HepG2 (cell line): ENCODE measurements around the gene ECHS1.

Experiments used
- STAT5B ChIP-seq: sonication (generic); formaldehyde crosslinking; IDR thresholded peaks from 2 replicates; pipeline ENCODE4 v1.4.0; 2020; ENCODE audit warnings: missing genetic modification reagents
- TEAD3 ChIP-seq: optimal IDR thresholded peaks from 2 replicates; pipeline ENCODE3; 2016; ENCODE audit warnings: borderline replicate concordance
- TF ChIP-seq, protein P1 (sequence below): sonication (generic); formaldehyde crosslinking; IDR thresholded peaks from 2 replicates; pipeline ENCODE4 v1.4.0; 2020; ENCODE audit warnings: missing genetic modification reagents, mild to moderate bottlenecking, borderline replicate concordance
- TF ChIP-seq, protein P2 (sequence below): sonication (generic); formaldehyde crosslinking; IDR thresholded peaks from 2 replicates; pipeline ENCODE4 v1.5.0; 2020; ENCODE audit warnings: mild to moderate bottlenecking, missing genetic modification reagents, moderate library complexity
- TF ChIP-seq, protein P3 (sequence below): sonication (generic); formaldehyde crosslinking; conservative IDR thresholded peaks from 2 replicates; pipeline ENCODE4 v1.5.0; 2020; ENCODE audit warnings: missing genetic modification reagents

DNA sequence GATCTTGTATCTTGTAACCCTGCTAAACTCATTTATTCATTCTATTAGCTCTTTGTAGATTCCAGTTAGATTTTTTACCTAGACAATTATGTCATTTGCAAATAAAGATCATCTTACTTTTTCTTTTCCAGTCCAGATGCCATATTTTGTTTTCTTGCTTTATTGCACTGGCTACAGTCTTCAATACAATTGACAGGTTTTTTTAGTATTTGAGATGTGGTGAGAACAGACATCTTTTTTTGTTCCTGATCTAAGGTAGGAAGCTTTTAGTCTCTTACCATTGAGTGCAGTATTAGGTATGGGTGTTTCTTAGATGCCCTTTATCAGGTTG is 39.2 kb upstream of the ECHS1 start:
- TF ChIP-seq STAT5B (CRISPR knock-in tag) (no peak), TEAD3 (no peak)
- TF ChIP-seq, protein P1, sequence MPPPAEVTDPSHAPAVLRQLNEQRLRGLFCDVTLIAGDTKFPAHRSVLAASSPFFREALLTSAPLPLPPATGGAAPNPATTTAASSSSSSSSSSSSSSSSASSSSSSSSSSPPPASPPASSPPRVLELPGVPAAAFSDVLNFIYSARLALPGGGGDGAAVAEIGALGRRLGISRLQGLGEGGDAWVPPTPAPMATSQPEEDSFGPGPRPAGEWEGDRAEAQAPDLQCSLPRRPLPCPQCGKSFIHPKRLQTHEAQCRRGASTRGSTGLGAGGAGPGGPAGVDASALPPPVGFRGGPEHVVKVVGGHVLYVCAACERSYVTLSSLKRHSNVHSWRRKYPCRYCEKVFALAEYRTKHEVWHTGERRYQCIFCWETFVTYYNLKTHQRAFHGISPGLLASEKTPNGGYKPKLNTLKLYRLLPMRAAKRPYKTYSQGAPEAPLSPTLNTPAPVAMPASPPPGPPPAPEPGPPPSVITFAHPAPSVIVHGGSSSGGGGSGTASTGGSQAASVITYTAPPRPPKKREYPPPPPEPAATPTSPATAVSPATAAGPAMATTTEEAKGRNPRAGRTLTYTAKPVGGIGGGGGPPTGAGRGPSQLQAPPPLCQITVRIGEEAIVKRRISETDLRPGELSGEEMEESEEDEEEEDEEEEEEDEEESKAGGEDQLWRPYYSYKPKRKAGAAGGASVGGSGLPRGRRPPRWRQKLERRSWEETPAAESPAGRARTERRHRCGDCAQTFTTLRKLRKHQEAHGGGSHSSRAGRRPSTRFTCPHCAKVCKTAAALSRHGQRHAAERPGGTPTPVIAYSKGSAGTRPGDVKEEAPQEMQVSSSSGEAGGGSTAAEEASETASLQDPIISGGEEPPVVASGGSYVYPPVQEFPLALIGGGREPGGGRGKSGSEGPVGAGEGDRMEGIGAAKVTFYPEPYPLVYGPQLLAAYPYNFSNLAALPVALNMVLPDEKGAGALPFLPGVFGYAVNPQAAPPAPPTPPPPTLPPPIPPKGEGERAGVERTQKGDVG (CRISPR knock-in tag), result no peak
- TF ChIP-seq, protein P2, sequence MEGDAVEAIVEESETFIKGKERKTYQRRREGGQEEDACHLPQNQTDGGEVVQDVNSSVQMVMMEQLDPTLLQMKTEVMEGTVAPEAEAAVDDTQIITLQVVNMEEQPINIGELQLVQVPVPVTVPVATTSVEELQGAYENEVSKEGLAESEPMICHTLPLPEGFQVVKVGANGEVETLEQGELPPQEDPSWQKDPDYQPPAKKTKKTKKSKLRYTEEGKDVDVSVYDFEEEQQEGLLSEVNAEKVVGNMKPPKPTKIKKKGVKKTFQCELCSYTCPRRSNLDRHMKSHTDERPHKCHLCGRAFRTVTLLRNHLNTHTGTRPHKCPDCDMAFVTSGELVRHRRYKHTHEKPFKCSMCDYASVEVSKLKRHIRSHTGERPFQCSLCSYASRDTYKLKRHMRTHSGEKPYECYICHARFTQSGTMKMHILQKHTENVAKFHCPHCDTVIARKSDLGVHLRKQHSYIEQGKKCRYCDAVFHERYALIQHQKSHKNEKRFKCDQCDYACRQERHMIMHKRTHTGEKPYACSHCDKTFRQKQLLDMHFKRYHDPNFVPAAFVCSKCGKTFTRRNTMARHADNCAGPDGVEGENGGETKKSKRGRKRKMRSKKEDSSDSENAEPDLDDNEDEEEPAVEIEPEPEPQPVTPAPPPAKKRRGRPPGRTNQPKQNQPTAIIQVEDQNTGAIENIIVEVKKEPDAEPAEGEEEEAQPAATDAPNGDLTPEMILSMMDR (CRISPR knock-in tag), result no peak
- TF ChIP-seq, protein P3, sequence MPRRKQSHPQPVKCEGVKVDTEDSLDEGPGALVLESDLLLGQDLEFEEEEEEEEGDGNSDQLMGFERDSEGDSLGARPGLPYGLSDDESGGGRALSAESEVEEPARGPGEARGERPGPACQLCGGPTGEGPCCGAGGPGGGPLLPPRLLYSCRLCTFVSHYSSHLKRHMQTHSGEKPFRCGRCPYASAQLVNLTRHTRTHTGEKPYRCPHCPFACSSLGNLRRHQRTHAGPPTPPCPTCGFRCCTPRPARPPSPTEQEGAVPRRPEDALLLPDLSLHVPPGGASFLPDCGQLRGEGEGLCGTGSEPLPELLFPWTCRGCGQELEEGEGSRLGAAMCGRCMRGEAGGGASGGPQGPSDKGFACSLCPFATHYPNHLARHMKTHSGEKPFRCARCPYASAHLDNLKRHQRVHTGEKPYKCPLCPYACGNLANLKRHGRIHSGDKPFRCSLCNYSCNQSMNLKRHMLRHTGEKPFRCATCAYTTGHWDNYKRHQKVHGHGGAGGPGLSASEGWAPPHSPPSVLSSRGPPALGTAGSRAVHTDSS, result no peak
